Activated CD4-positive, alpha-beta T cell treated with anti-CD3 and anti-CD28 coated beads for 4 hours (primary cell): ENCODE results near the gene CIART.
"Not testable (repeated sequence)": the region's sequence is repeated elsewhere in the genome, so short reads cannot be mapped to it uniquely, and the experiment has no call there.

Experiments
- DNase-seq, 2 donors: peaks; one replicate each; pipeline ENCODE4 v3.0.0-alpha.2; 2020

The CIART gene

GRCh38 chr1:150281758-150282557 is at the start of gene CIART:
Gene CIART (plus strand): TSS chr1:150282554. CDS start chr1:150283268, 714 bp downstream.
- DNase-seq = peak; percentile 75 to 84

DNA sequence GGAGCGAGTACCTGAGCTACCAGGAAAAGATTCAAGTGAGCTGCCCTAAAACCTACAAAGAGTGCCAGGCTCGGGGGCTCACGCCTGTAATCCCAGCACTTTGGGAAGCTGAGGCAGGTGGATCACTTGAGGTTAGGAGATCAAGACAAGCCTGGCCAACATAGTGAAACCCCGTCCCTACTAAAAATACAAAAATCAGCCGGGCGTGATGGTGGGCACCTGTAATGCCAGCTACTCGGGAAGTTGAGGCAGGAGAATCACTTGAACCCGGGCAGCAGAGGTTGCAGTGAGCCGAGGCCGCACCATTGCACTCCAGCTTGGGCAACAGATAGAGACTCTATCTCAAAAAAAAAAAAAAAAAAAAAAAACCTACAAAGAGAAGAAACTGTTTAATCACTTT is 49.4 kb upstream of the CIART start:
- not testable (repeated sequence) for DNase-seq

DNA sequence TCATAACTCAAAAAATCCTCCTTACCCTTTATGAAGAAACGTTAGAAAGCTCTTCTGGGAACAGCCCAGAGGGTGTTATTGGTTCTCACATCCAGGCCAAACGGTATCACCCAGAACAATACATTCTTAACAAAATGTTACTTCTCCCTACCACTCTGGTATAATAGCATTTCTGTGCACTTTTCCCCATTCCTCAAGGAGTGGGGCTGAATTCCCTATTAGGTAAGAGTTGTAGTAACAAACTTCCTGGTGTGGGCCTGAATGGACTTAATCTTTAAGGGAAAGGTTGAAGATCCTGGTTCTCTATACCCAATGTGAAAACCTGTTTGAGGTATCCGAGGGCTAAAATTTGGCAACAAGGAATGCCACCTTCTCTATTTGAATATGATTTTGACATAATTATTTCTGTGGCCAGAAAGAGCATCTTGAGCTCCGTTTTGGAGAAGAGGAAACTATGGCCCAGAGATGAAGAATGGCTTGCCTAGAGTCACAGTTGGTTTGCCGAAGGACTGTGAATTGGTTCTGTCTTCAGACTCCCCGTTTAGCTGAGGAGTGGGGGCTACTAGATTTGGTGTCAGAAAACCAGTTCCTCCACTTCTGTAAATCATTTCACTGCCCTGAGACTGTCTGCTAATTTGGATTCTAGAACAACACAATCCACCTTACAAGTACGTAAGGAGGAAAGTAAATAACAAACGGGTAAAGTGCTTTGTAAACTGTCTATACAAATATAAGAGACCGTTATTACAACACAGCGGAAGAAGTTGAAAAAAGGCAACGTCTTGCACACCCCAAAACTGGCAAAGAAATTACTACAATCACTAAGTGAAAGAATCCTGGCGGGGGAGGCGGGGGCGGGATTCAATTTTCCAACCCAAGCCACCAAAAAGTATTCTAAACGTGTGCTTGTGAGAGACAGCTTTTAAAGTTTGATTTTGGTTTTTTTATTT is 48.7 kb upstream of the CIART start:
- peak; percentile 65 to 70 for DNase-seq

DNA sequence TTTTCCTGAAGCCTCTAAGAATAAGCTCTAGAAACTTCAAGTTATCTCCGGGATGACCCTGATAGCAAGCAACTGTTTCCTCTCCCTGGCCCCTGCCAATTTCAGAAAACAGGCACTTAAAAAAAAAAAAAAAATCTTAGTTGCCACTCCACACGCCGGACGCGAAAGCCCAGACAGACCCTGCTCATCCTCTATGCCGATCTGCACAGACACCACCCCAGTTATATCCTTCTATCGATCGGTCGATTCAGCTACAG is 48.1 kb upstream of the CIART start:
- DNase-seq = no peak

DNA sequence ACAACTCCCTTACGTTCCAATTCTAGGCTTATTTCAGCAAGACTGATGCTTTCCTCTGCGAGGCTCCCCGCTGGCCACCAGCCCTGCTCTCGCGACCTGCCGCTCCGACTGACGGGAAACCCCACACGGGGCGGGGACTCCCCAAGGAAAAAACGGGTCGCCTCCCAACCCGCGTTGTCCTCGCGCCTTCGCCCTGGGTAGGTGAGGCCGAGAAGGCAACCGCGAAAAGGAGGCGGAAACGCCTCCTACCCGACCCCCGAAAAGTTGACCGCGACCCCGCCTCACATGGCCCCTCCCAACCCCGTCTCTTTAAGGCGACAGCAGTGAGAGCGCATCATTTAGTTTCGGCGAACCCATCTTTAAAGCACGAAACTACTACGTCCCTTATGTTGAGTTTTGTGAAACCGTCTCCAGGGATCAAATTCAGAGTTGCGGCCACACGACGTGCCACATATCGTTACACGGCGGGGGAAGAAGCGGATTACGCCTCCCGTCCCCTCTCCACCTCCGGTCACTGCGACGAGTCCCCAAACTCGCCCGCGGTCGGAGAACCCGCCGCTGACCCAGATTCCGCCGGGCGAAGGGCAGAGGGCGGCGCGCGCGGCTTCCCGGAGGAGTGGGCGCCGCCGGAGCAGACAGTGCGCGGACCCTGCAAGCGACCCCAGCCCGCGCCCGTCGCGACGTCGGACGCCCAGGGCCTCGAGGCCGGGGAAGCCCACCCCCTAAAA is 47.6 kb upstream of the CIART start:
- DNase-seq = peak; percentile 84 to 88

DNA sequence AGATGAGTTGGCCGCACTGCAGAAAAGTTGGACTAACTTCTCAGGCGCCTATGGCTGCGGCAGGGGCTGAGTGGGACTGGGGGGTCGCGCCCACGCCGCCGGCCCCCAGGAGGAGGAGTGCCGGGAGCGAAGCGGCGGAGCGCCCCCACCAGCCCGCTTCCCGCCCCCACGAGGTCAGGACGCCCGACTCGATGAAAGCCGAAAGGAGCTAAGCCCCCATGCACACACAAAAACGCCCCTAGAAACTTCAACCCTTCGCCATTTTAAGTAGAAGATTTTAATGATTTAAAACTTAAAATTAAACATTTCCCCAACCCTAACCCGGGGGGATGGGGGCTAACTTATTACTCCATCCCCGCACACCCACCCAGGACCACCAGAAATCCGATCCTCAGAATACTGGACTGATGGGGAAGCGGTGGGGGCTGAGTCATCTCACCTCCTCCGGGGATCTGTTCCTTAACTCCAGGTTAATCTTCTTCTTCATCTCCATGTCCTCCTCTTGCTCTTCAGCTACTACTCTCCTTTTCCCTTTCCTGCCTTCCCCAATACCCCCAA is 47.0 kb upstream of the CIART start:
- peak; percentile 34 to 36 for DNase-seq

DNA sequence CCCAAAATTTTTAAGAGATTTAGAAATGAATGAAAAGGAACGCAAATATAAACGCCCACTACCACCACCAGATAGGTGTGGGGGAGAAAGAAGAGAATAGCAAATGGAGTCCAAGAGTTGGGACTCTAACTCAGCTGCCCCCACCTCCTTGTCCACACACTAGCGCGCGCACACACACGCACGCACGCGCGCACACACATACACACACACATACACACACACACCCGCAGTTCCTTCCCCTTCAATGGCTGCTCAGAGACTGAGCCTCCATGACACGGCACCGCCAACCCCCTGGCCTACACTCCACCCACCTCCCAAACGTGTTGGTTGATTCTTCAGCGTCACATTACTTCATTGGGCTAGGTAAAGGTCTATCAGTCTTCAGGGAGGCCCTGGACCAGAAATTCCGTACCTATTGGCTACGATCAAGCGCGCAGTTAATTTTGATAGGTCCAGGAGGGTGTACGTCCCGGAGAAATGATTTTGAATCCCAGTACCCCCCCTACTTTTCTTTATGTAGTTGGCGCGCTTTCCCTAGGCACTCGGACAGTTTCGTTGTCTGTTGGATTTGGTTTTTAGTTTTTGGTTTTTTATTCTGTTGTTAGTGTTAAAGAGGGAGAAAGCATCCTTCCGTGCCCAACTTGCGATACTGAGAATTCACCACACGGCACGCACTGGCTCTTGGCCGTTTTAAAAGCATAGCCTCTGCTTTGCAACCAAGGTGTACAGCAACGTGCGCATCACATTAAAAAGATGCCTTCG is 46.3 kb upstream of the CIART start, which contains the start of gene ANP32E:
Gene ANP32E, minus strand, starts transcription at position 261 of the 762 bp plus-strand sequence. CDS start 326 bp downstream, outside the sequence.
- peak; percentile 90 to 91 for DNase-seq

DNA sequence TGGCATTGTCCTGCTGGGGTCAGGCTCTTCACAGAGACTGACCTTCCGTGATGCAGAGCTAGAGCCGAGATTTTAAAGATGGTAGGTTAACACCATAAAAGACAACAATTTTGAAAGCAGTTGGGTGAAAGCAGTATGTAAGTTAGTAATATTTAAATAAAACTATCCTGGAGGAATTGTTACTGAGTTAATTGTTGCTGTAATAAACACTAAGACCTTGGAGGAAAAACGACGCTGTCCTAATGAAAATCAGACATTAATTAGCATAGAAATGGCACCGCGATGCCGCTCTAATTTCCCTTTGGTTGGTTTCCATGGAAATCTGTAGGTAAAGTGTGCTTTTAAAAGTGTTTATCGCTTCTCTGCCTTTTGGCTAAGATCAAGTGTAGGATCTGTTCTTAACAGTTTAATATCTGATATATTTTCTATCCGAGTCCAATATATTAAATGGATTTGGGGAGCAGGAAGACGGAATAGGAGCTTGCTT is 45.7 kb upstream of the CIART start:
- no peak for DNase-seq

- not testable (repeated sequence) for DNase-seq
Observed at GRCh38 chr1:150237176-150237575, 45.2 kb upstream of the CIART start.

- no peak for DNase-seq
Observed at GRCh38 chr1:150237746-150238145, 44.6 kb upstream of the CIART start.

DNA sequence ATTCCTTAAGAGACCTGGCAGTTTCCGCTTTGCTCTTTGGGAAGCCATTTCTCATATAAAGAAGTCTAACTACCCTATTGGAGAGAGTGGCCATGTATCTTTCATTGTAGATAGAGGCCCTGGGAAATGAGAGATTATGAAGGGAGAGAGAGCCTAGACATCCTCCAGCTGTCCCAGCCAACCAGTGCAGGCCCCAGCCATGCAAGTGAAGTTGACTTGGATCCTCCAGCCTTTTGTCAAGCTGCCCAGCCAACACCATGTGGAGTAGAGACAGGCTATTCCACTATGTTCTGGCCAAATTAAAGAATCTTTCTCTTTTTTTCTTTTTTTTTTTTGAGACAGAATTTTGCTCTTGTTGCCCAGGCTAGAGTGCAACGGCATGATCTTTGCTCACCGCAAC is 39.4 kb upstream of the CIART start:
- no peak for DNase-seq

DNA sequence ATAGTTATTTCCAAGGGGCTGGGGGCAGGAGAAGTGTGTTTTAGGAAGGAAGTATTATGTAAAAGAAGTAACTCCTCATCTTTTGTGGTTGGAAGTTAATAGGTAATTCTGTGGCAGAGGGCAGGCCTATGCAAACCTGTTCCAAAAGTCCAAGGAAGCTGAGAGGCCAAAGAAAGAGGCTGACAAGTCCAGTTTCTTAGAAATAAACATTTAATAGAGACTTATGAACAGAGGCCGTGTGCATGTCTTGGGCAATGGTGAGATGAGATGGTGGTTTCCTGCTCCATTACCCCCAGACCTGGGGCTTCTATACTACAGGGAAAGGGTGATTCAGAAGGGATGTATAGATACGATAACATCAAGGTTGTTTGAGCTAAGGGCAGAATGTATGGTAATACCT is 32.4 kb upstream of the CIART start:
- no peak for DNase-seq

GRCh38 chr1:150256198-150256553 is 26.2 kb upstream of the CIART start:
- DNase-seq = no peak

DNA sequence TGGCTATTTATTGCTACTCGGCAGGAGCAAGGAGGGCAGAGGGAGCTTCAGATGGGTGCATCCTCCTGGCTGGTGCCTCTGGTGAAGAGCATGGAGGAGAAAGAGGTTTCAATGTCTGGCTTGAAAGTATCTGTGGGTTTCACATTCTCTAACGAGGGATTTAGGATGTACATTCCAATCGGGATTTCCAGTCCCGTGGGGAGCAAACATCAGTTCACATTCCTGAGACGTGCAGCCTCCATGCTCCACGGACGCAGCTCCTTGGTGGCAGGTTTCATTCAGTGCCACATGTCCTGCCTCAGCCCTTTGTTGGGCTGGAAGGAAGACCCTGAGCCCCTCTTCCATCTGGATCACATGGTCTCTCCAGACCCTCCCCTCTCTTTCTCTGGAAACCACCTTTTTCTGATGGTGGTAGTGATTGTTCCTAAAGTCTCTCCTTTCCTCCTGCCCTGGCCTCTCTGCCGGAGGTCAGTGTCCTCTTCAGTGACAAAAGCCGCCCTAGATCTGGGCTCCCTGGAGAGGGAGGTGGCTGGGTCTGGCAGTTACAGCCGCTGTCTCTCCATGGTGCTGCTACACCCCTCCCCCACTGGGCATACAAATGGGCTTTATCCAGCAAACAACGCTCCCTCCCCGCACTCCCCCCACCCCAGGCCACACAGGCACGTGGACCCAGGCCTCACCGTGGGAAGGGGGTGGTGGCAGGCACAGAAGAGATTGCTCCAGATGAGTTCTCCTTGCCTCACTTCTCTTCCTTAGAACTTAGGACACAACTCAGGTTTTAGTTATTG is 25.6 kb upstream of the CIART start:
- no peak for DNase-seq

DNA sequence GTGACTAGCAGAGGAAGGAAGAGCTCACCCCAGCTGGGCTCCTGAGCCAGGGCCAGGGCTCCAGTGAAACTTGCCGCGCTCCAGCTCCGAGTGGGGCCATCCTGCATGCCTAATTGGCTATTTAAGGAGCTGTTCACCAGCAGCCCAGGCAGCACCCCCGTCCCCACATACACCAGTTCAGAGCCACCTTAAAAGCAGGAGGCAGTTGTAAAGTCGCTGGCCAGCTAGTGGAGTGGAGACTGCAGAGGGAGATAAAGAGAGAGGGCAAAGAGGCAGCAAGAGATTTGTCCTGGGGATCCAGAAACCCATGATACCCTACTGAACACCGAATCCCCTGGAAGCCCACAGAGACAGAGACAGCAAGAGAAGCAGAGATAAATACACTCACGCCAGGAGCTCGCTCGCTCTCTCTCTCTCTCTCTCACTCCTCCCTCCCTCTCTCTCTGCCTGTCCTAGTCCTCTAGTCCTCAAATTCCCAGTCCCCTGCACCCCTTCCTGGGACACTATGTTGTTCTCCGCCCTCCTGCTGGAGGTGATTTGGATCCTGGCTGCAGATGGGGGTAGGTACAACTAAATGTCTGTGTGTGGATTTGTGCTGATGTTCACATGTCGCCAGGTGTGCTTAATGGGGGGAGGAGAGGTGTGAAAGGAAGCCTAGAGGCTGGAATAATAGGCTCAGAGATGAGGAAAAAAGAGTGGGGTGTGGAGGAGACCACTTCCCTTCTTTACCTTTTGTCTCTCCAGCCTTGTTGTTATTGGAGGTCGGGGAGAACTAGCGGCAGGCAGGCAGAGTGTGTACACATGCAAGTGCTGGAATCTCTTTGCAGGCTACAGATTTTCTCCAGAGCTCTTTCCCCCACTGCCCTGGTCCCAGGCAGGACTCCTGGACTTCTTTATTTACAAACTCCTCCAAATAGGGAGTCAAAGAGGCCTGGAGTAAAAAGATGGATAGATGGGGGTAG is 24.4 kb upstream of the CIART start, which contains the start of gene CA14:
Gene CA14, plus strand, starts transcription at position 151 of the 962 bp plus-strand sequence. Its CDS starts 355 bp downstream, at position 506.
- no peak for DNase-seq

DNA sequence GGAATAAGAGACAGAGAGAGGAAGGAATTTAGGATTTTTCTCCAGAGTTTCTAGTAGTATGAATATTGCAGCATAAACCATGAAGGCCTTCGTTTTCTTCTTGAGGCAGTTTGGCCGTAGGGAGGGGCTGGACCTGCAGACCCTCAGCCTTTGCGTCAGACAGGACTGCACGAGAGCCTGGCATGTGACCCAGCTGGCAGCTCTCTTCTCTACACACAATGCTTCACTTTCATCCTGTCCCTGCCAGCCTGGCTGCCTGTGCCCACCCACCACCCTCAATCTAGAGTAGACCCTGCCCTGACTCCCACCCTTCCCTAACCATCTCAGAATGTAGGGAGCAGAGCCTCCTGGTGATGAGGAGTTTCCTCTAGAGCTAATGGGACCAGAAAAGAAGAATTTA is 23.1 kb upstream of the CIART start:
- no peak for DNase-seq

GRCh38 chr1:150259758-150260669 is 22.3 kb upstream of the CIART start:
- no peak for DNase-seq

DNA sequence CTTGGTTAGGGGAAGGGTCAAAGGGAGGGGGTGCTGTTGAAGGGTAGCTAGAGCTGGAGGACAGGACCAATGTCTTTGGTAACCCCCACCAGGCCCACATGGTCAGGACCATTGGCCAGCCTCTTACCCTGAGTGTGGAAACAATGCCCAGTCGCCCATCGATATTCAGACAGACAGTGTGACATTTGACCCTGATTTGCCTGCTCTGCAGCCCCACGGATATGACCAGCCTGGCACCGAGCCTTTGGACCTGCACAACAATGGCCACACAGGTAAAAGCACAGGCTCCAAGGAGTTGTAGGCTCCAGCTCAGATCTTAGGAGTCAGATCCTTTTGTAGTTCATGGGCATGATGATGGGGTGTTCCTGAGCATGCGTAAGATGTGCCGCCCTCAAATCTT is 21.0 kb upstream of the CIART start:
- no peak for DNase-seq
